ENCODE results near the gene BMPR1A.

DNA sequence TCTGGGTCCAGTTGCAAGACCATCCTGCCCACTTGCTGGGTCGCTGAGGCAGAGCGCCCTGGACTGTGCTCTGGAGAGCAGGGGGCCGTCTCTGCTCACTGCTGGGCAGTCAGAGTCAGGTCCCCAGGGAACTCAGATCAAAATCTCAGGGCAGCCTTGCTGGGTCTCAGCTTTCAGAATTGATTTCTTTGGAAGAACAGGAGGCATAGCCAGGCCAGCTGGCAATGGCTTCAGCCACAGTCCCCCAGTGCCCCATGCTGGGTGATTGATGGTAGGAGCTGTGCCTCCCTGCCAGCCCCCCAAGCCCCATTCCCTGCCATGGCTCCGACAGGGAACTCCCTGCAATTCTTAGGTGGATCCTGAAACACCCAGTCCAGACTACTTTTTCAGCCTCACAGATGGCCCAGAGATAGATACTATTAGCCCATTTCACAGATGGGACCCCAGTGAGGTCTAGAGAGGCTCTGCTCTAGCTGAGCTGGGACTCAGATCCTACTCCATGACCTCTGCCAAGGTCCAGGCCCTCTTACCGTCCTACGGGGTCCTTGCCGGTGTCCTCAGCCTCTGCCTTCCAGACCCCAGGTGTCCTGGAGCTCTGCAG lies 200.5 kb downstream of the BMPR1A start:
- TF ChIP-seq, protein P1, sequence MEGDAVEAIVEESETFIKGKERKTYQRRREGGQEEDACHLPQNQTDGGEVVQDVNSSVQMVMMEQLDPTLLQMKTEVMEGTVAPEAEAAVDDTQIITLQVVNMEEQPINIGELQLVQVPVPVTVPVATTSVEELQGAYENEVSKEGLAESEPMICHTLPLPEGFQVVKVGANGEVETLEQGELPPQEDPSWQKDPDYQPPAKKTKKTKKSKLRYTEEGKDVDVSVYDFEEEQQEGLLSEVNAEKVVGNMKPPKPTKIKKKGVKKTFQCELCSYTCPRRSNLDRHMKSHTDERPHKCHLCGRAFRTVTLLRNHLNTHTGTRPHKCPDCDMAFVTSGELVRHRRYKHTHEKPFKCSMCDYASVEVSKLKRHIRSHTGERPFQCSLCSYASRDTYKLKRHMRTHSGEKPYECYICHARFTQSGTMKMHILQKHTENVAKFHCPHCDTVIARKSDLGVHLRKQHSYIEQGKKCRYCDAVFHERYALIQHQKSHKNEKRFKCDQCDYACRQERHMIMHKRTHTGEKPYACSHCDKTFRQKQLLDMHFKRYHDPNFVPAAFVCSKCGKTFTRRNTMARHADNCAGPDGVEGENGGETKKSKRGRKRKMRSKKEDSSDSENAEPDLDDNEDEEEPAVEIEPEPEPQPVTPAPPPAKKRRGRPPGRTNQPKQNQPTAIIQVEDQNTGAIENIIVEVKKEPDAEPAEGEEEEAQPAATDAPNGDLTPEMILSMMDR (IDR thresholded peaks at IDR 0.05 in 2 of 3, conservative IDR thresholded peaks at IDR 0.05 in 1 of 3; ENCODE audit: control insufficient read depth in 2 of 3, extremely low read depth in 1 of 3, insufficient read depth in 1 of 3, low read depth in 3 of 3, low read length in 3 of 3): no peak
- TF ChIP-seq SPI1 (IDR thresholded peaks at IDR 0.05; ENCODE audit: borderline replicate concordance, insufficient read depth, low read depth, low read length): no peak
- no peak for TF ChIP-seq POLR2AphosphoS2 (IDR thresholded peaks at IDR 0.05; ENCODE audit: low read depth, low read length)
- no peak for TF ChIP-seq POLR2A (IDR thresholded peaks at IDR 0.05; ENCODE audit: low read depth, low read length)
- no peak for TF ChIP-seq NFYB (IDR thresholded peaks at IDR 0.05; ENCODE audit: insufficient read depth, low read depth, low read length)
- no peak for TF ChIP-seq RCOR1 (conservative IDR thresholded peaks at IDR 0.05; ENCODE audit: low read depth, low read length)
- no peak for TF ChIP-seq EGR1 (IDR thresholded peaks at IDR 0.05; ENCODE audit: borderline replicate concordance in 1 of 2, low read depth in 2 of 2, low read length in 2 of 2)
- TF ChIP-seq SIN3A (IDR thresholded peaks at IDR 0.05; ENCODE audit: low read depth, low read length): no peak
- no peak for TF ChIP-seq ZNF217 (IDR thresholded peaks at IDR 0.05)

Measured in GM12878 (cell line).